Gastroesophageal sphincter (tissue), 3 donors: ENCODE results near the gene XAB2.

ENCODE experiments used
- CTCF ChIP-seq, 4 experiments: fragments of 200-600 bp in 2 of 4; fragments of 450-650 bp in 2 of 4; sonication (generic) in 1 of 4; IDR thresholded peaks; one replicate each; pipeline ENCODE4 v1.5.1; 2017 to 2019; ENCODE audit warnings: antibody characterized with exemption in 4 of 4, mild to moderate bottlenecking in 2 of 4, moderate library complexity in 2 of 4
- POLR2A ChIP-seq, 2 donors: fragments of 450-650 bp; IDR thresholded peaks; one replicate each; pipeline ENCODE4 v1.6.1; 2017; ENCODE audit warnings: antibody characterized with exemption in 2 of 2, mild to moderate bottlenecking in 2 of 2, moderate library complexity in 1 of 2

- TF ChIP-seq POLR2A (IDR thresholded peaks at IDR 0.05) = no peak
- no peak for TF ChIP-seq CTCF (IDR thresholded peaks at IDR 0.05)
These were observed 27.9 kb upstream of the XAB2 start for GRCh38 chr19:7657131-7657751.
